Keratinocyte (primary cell): ENCODE measurements around the gene CCL26.

Source experiments
- CTCF ChIP-seq, 3 experiments: IDR thresholded peaks in 1 of 3; conservative IDR thresholded peaks in 1 of 3; optimal IDR thresholded peaks in 1 of 3; 2 replicates in 2 of 3; 3 replicates in 1 of 3; pipeline versions ENCODE3 to v1.5.1; 2011; ENCODE audit warnings: low read length in 3 of 3, mild to moderate bottlenecking in 3 of 3, moderate library complexity in 2 of 3, control low read depth in 1 of 3, inconsistent platforms in 1 of 3; ENCODE audit not compliant: insufficient read depth in 2 of 3; ENCODE audit errors: extremely low read depth in 1 of 3
- EZH2 ChIP-seq: IDR thresholded peaks from one replicate; pipeline ENCODE4 v1.6.1; 2012; ENCODE audit warnings: inconsistent platforms, mild to moderate bottlenecking, low read length, moderate library complexity

DNA sequence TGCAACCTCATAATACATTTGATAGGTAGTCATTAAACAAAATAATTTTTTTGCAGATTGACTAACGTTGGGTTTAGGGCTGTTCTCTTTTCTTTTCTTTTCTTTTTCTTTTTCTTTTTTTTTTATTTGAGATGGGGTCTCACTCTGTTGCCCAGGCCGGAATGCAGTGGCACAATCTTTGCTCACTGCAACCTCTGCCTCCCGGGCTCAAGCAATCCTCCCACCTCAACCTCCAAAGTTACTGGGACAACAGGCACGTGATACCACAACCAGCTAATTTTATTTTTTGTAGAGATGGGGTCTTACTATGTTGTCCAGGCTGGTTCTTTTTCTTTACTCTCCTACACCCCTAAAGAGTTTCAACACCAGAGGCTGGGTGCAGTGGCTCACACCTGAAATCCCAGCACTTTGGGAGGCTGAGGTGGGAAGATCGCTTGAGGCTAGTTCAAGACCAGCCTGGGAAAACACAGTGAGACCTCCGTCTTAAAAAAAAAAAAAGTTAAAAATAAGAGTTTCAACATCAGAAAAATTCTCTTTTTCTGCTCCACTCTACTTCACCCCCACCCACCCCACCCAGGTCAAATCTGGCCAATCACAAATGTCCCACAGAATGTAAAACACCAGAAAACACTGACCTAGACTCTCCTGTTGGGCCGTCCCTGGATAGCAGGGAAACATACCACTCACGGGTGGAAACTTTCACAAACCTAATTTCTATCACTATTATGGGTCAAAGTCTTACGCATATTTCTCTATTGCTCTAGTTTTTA is 36.2 kb downstream of the CCL26 start:
- TF ChIP-seq CTCF (optimal IDR thresholded peaks at IDR 0.05 in 1 of 3, IDR thresholded peaks at IDR 0.05 in 1 of 3, conservative IDR thresholded peaks at IDR 0.05 in 1 of 3; ENCODE audit: extremely low read depth in 1 of 3, insufficient read depth in 2 of 3, low read length in 3 of 3): no peak
- TF ChIP-seq EZH2: no peak
